ENCODE measurements around the gene TM7SF3.
A peak's percentile ranks its signal among the peaks of the same experiment; 100 is the strongest.
"Not testable (repeated sequence)": the region's sequence is repeated elsewhere in the genome, so short reads cannot be mapped to it uniquely, and the experiment has no call there.

Gene TM7SF3

GRCh38 chr12:26978801-26979200 lies 35.4 kb downstream of the TM7SF3 start:
- no peak for DNase-seq (ENCODE audit: low spot score)

- DNase-seq (ENCODE audit: low spot score) = no peak
Observed at GRCh38 chr12:26976687-26977086, 37.5 kb downstream of the TM7SF3 start.

- no peak for DNase-seq (ENCODE audit: low spot score)
Observed at GRCh38 chr12:26971963-26972362, 42.2 kb downstream of the TM7SF3 start.

GRCh38 chr12:26970136-26970535 lies 44.0 kb downstream of the TM7SF3 start:
- no peak for DNase-seq (ENCODE audit: low spot score)

GRCh38 chr12:26966842-26967241 lies 47.3 kb downstream of the TM7SF3 start:
- no peak for DNase-seq (ENCODE audit: low spot score)

- DNase-seq (ENCODE audit: low spot score) = no peak
Observed at GRCh38 chr12:26963413-26963812, 50.8 kb downstream of the TM7SF3 start.

GRCh38 chr12:26961803-26962202 lies 52.4 kb downstream of the TM7SF3 start:
- no peak for DNase-seq (ENCODE audit: low spot score)

GRCh38 chr12:26961391-26961790 lies 52.8 kb downstream of the TM7SF3 start:
- not testable (repeated sequence) for DNase-seq (ENCODE audit: low spot score)

GRCh38 chr12:26954027-26954426 lies 60.2 kb downstream of the TM7SF3 start:
- DNase-seq (ENCODE audit: low spot score) = no peak

- no peak for DNase-seq (ENCODE audit: low spot score)
Observed at GRCh38 chr12:26953447-26953846, 60.7 kb downstream of the TM7SF3 start.

- DNase-seq (ENCODE audit: low spot score) = no peak
Observed at GRCh38 chr12:26948309-26948708, 65.9 kb downstream of the TM7SF3 start.

- DNase-seq (ENCODE audit: low spot score) = no peak
Observed at GRCh38 chr12:26941215-26941594, 73.0 kb downstream of the TM7SF3 start.

GRCh38 chr12:26940516-26941214 lies 73.5 kb downstream of the TM7SF3 start:
- DNase-seq (ENCODE audit: low spot score) = no peak

GRCh38 chr12:26939953-26940352 lies 74.2 kb downstream of the TM7SF3 start:
- no peak for DNase-seq (ENCODE audit: low spot score)

GRCh38 chr12:26939192-26939832 lies 74.9 kb downstream of the TM7SF3 start:
- no peak for DNase-seq (ENCODE audit: low spot score)

GRCh38 chr12:26938701-26939062 lies 75.5 kb downstream of the TM7SF3 start:
- peak; percentile 27 for DNase-seq (ENCODE audit: low spot score)

- peak; percentile 93 for DNase-seq (ENCODE audit: low spot score)
Observed at GRCh38 chr12:26937863-26938700, 76.1 kb downstream of the TM7SF3 start, which contains the start of the genes FGFR1OP2 and INTS13. Gene FGFR1OP2, plus strand, starts transcription at chr12:26938470. Its CDS starts 15,689 bp downstream, at chr12:26954159. Gene INTS13, minus strand, starts transcription at chr12:26937981. Its CDS starts 1,178 bp downstream, at chr12:26936803.

GRCh38 chr12:26937443-26937862 lies 76.7 kb downstream of the TM7SF3 start:
- no peak for DNase-seq (ENCODE audit: low spot score)

- no peak for DNase-seq (ENCODE audit: low spot score)
Observed at GRCh38 chr12:26936559-26937442, 77.4 kb downstream of the TM7SF3 start.

- no peak for DNase-seq (ENCODE audit: low spot score)
Observed at GRCh38 chr12:26935636-26936378, 78.4 kb downstream of the TM7SF3 start.

- DNase-seq (ENCODE audit: low spot score) = no peak
Observed at GRCh38 chr12:26929590-26929989, 84.6 kb downstream of the TM7SF3 start.
